Measurements from ENCODE around the gene HMCN2.

HMCN2 gene

GRCh38 chr9:130294664-130295063 is 29.1 kb downstream of the HMCN2 start:
- DNase-seq, result no peak

GRCh38 chr9:130295431-130295830 is 29.9 kb downstream of the HMCN2 start:
- no peak for DNase-seq

- no peak for DNase-seq
These were observed 30.6 kb downstream of the HMCN2 start for GRCh38 chr9:130295945-130296782.

GRCh38 chr9:130296783-130297055 is 31.2 kb downstream of the HMCN2 start:
- no peak for DNase-seq

- no peak for DNase-seq
These were observed 31.8 kb downstream of the HMCN2 start for GRCh38 chr9:130297371-130297770.

GRCh38 chr9:130298662-130299279 is 33.2 kb downstream of the HMCN2 start:
- DNase-seq, result no peak

GRCh38 chr9:130299785-130300615 is 34.4 kb downstream of the HMCN2 start:
- DNase-seq, result no peak

GRCh38 chr9:130300739-130301138 is 35.2 kb downstream of the HMCN2 start:
- DNase-seq, result no peak

GRCh38 chr9:130301483-130302286 is 36.1 kb downstream of the HMCN2 start:
- DNase-seq, result no peak

- no peak for DNase-seq
These were observed 37.4 kb downstream of the HMCN2 start for GRCh38 chr9:130302785-130303612.

GRCh38 chr9:130303613-130304055 is 38.1 kb downstream of the HMCN2 start:
- no peak for DNase-seq

- no peak for DNase-seq
These were observed 38.6 kb downstream of the HMCN2 start for GRCh38 chr9:130304116-130304515.

GRCh38 chr9:130304643-130305042 is 39.1 kb downstream of the HMCN2 start:
- no peak for DNase-seq

GRCh38 chr9:130305381-130305780 is 39.8 kb downstream of the HMCN2 start:
- DNase-seq, result no peak

- DNase-seq, result no peak
These were observed 41.5 kb downstream of the HMCN2 start for GRCh38 chr9:130306823-130307666.

GRCh38 chr9:130307667-130307943 is 42.0 kb downstream of the HMCN2 start:
- DNase-seq, result no peak

GRCh38 chr9:130308081-130308571 is 42.6 kb downstream of the HMCN2 start:
- DNase-seq, result no peak

GRCh38 chr9:130309689-130310455 is 44.3 kb downstream of the HMCN2 start:
- no peak for DNase-seq

GRCh38 chr9:130310456-130310855 is 44.9 kb downstream of the HMCN2 start:
- no peak for DNase-seq

- no peak for DNase-seq
These were observed 45.4 kb downstream of the HMCN2 start for GRCh38 chr9:130311003-130311402.

Data from NCI-H69 (cell line).